Lower lobe of right lung (tissue), 2 donors: ENCODE results near the gene LIX1L. TPM values are rescaled to one million over a fixed set of nuclear protein-coding genes. Genes with fewer than 3 reads are reported as not detected.
A peak's percentile ranks its signal among the peaks of the same experiment; 100 is the strongest.

ENCODE experiments used
- ATAC-seq, 2 donors: fragments of 200-7000 bp; cut with Tn5 transposase; one replicate each; pipeline ENCODE4 v1.9.1; 2020 to 2022; ENCODE audit warnings: mild to moderate bottlenecking in 2 of 2, moderate library complexity in 2 of 2
- DNase-seq: peaks from one replicate; pipeline ENCODE4 v3.0.0-alpha.2; 2020
- H3K27ac ChIP-seq: fragments of 200-600 bp; one replicate; pipeline ENCODE4 v1.8.0; 2022
- H3K27me3 ChIP-seq: fragments of 200-600 bp; one replicate; pipeline ENCODE4 v1.8.0; 2022; ENCODE audit warnings: low read depth
- H3K36me3 ChIP-seq: fragments of 200-600 bp; one replicate; pipeline ENCODE4 v1.8.0; 2022; ENCODE audit warnings: mild to moderate bottlenecking
- H3K4me1 ChIP-seq: fragments of 200-600 bp; one replicate; pipeline ENCODE4 v1.8.0; 2022
- H3K4me3 ChIP-seq: fragments of 200-600 bp; one replicate; pipeline ENCODE4 v1.8.0; 2022; ENCODE audit warnings: mild to moderate bottlenecking
- H3K9me3 ChIP-seq: fragments of 200-600 bp; one replicate; pipeline ENCODE4 v1.8.0; 2022
- intact Hi-C: fragments of 100-400 bp; cut with DNase I; formaldehyde crosslinking; loops from one replicate; pipeline ENCODE4 v1.11.0; 2022
- total RNA-seq: library from RNA; stranded (reverse); fragmentation: NEBNext Ultra II Directional; extraction: Animal tissue kit (Norgen Biotek cat#: 25700); gene quantifications from one replicate; pipeline ENCODE4 v1.2.1, GENCODE V29; 2021
- TF ChIP-seq, protein P1 (sequence below): fragments of 200-600 bp; IDR thresholded peaks from one replicate; pipeline ENCODE4 v1.8.0; 2022; ENCODE audit warnings: antibody characterized with exemption, mild to moderate bottlenecking
- donor health status: DM: no; HTN: yes; CAD: no; lungs with severe emphysema.

LIX1L gene
- total RNA-seq, 1 donor from 2014 or later = 30.9 TPM

DNA sequence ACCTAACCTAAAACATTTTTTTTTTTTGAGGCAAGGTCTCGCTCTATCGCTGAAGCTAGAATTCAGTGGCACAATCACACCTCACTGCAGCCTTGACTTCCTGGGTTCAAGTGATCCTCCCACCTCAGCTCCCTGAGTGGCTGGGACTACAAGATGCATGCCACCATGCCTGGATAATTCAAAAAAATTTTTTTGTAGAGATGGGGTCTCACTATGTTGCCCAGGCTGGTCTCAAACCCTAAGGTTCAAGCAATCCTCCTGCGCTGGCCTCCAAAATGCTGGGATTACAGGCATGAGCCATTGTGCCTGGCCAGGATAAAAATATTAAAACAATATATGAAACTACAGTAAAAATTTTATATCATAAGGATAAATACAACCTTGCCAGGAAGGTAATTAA, 4.9 kb downstream of the LIX1L start:
- no peak for DNase-seq
- Histone ChIP-seq H3K36me3 (no peaks in the 10 kb centered on the region), H3K27me3 (no peaks in the 10 kb centered on the region), H3K4me3 (no peak overlapping the region), H3K27ac (no peak overlapping the region), H3K9me3 (no peaks in the 10 kb centered on the region), H3K4me1 (peaks cover 34% of the 10 kb centered on the region)
- no peak for ATAC-seq
- TF ChIP-seq, protein P1, sequence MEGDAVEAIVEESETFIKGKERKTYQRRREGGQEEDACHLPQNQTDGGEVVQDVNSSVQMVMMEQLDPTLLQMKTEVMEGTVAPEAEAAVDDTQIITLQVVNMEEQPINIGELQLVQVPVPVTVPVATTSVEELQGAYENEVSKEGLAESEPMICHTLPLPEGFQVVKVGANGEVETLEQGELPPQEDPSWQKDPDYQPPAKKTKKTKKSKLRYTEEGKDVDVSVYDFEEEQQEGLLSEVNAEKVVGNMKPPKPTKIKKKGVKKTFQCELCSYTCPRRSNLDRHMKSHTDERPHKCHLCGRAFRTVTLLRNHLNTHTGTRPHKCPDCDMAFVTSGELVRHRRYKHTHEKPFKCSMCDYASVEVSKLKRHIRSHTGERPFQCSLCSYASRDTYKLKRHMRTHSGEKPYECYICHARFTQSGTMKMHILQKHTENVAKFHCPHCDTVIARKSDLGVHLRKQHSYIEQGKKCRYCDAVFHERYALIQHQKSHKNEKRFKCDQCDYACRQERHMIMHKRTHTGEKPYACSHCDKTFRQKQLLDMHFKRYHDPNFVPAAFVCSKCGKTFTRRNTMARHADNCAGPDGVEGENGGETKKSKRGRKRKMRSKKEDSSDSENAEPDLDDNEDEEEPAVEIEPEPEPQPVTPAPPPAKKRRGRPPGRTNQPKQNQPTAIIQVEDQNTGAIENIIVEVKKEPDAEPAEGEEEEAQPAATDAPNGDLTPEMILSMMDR = no peak
- intact Hi-C loops = no loop called here

DNA sequence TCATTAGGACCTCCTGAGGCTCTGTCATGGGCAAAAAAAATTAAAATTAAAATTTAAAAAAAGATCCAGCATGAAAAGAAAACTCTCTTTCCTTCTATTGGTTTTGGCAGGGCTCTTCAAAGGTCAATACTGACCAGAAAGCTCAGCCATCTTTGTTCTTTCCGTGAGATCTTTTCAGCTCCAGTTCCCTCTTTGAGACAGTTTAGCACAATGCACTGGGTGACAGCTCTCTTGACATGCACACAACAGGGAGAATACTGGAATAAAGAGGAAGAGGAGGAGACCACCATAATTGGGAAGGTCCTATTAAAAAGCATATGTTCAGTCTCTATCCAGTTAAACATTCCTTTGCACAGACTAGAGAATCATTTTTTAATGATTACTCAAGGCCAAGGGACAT, 6.3 kb downstream of the LIX1L start:
- DNase-seq (no peak), ATAC-seq (no peak)
- TF ChIP-seq, protein P1 = no peak
- H3K36me3 ChIP-seq = peaks cover 7% of the 10 kb centered on the region
- no peak overlapping the region for H3K27ac ChIP-seq
- no peaks in the 10 kb centered on the region for H3K27me3 ChIP-seq
- intact Hi-C loops = no loop called here
- H3K9me3 ChIP-seq = no peaks in the 10 kb centered on the region
- H3K4me1 ChIP-seq = peaks cover 28% of the 10 kb centered on the region
- no peak overlapping the region for H3K4me3 ChIP-seq

DNA sequence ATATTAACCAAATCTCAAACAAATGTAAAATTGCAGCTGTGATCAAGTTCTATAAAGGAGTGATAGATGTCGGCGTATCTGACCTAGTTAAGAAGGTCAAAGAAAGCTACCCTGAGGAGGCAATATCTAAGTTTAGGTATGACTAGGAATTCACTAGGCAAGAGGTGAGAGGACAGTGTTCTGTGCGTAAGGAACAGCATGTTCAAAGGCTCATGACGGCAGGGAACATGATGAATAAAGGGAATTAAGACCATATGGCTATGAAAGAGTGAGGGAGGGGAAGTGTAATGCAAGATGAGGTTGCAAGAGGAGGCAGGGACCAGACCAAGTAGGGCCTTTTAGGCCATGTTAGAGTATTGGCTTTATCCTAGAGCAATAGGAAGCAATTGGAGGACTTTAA, 8.6 kb downstream of the LIX1L start:
- Histone ChIP-seq H3K27ac (no peak overlapping the region), H3K4me3 (no peak overlapping the region), H3K4me1 (peaks cover 5% of the 10 kb centered on the region), H3K27me3 (no peaks in the 10 kb centered on the region), H3K36me3 (peaks cover 14% of the 10 kb centered on the region), H3K9me3 (no peaks in the 10 kb centered on the region)
- DNase-seq (no peak), ATAC-seq (no peak)
- TF ChIP-seq, protein P1 = no peak
- intact Hi-C loops = no loop called here

DNA sequence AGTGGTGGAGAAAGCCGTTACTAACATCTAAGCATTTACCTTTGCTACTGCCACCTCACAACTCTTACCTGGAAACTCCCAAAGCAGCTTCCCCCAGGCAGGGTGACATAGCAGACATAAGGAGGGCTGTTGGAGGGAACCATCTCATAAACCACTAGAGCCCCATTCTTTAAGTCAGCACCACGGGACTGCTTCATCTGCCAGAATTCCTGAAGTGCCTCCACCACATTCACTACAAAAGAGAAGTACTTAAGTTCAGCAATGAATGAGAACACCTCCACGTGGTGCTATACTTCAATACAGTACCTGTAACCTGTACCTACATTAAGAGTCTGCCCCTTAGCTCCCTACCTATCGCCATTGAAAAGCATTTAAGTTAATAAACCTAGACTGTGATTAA, 10.3 kb downstream of the LIX1L start:
- intact Hi-C loops = no loop called here
- Histone ChIP-seq H3K9me3 (no peaks in the 10 kb centered on the region), H3K27me3 (no peaks in the 10 kb centered on the region), H3K27ac (no peak overlapping the region), H3K36me3 (peaks cover 25% of the 10 kb centered on the region), H3K4me1 (no peaks in the 10 kb centered on the region), H3K4me3 (no peak overlapping the region)
- TF ChIP-seq, protein P1 = no peak
- ATAC-seq (peak in 1 of 2 donors; percentile 43), DNase-seq (no peak)

DNA sequence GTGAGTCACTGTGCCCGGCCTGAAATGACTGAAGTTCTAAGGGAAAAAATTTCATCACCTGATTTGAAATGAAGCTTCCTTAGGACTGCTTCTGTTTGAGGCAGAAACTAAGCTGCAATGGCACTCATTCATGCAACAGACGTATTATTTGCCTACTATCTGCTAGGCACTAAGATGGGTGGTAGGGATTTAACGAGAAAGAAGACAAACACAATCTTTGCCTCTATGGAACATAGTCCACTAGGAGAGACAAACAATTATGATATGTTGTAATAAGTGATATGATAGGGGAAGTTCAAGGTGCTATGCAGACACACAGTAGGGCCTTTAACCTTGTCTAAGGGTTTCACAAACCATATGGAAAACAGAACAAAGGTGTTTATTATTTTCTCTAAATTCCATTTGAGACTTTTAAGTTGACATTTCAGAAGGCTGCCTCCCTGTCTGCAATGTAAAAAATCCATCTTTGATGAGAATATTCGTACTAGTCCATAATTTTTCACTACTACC, 11.3 kb downstream of the LIX1L start:
- intact Hi-C loops = no loop called here
- Histone ChIP-seq H3K36me3 (peaks cover 36% of the 10 kb centered on the region), H3K4me1 (no peaks in the 10 kb centered on the region), H3K4me3 (no peak overlapping the region), H3K9me3 (no peaks in the 10 kb centered on the region), H3K27me3 (no peaks in the 10 kb centered on the region), H3K27ac (no peak overlapping the region)
- ATAC-seq (no peak), DNase-seq (no peak)
- TF ChIP-seq, protein P1 = no peak

DNA sequence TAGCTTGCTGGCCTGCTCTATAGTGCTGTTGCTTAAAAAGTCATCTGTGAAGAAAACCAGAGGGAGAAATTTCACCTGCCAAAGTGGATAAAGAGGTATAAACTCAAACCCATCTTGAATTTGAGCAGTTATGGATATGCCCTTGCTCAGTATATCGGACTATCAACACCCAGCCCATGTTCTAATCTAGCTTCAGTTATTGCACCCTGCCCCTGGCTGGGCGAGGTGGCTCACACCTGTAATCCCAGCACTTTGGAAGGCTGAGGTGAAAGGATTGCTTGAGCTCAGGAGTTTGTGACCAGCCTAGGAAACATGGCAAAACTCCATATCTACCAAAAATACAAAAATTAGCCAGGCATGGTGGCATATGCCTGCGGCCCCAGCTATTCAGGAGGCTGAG, 13.3 kb downstream of the LIX1L start:
- Histone ChIP-seq H3K4me1 (no peaks in the 10 kb centered on the region), H3K27me3 (no peaks in the 10 kb centered on the region), H3K4me3 (no peak overlapping the region), H3K9me3 (no peaks in the 10 kb centered on the region), H3K27ac (no peak overlapping the region), H3K36me3 (peaks cover 51% of the 10 kb centered on the region)
- DNase-seq (no peak), ATAC-seq (no peak)
- intact Hi-C loops = no loop called here
- TF ChIP-seq, protein P1 = no peak
